ENCODE data around the gene SLC1A2. TPM values are rescaled to one million over a fixed set of nuclear protein-coding genes. Genes with fewer than 3 reads are reported as not detected.

Gene SLC1A2
- total RNA-seq, 4 donors from 2014 or later: 0.17 to 0.69 (median 0.37) TPM

GRCh38 chr11:35324981-35325380, 94.4 kb downstream of the SLC1A2 start:
- no peaks in the 10 kb centered on the region for H3K27me3 ChIP-seq
- H3K27ac ChIP-seq (replicated peaks in 1 of 4): no peak overlapping the region
- DNase-seq (ENCODE audit: extremely low spot score): no peak
- no peak overlapping the region for H3K4me3 ChIP-seq
- H3K36me3 ChIP-seq: no peaks in the 10 kb centered on the region
- no peak for TF ChIP-seq POLR2A (IDR thresholded peaks at IDR 0.05; ENCODE audit: low read depth)
- no peak for TF ChIP-seq EP300 (IDR thresholded peaks at IDR 0.05)
- TF ChIP-seq POLR2AphosphoS5 (IDR thresholded peaks at IDR 0.05): no peak
- TF ChIP-seq CTCF (IDR thresholded peaks at IDR 0.05): no peak
- peaks cover 13 to 23% (median 16%) of the 10 kb centered on the region in 4 donors for H3K4me1 ChIP-seq
- WGBS: 78% methylated on average over 3 of the region's 3 CpGs
- no peaks in the 10 kb centered on the region for H3K9me3 ChIP-seq
- intact Hi-C loops (cut with DNase I): no loop called here

GRCh38 chr11:35324183-35324886, 95.0 kb downstream of the SLC1A2 start:
- H3K36me3 ChIP-seq: no peaks in the 10 kb centered on the region
- H3K27ac ChIP-seq (replicated peaks in 1 of 4): no peak overlapping the region
- no peaks in the 10 kb centered on the region for H3K27me3 ChIP-seq
- H3K4me3 ChIP-seq: no peak overlapping the region
- no peak for DNase-seq (ENCODE audit: extremely low spot score)
- intact Hi-C loops (cut with DNase I): no loop called here
- peaks cover 15 to 27% (median 17%) of the 10 kb centered on the region in 4 donors for H3K4me1 ChIP-seq
- TF ChIP-seq EP300 (IDR thresholded peaks at IDR 0.05) (no peak), POLR2AphosphoS5 (IDR thresholded peaks at IDR 0.05) (no peak), CTCF (IDR thresholded peaks at IDR 0.05) (no peak), POLR2A (IDR thresholded peaks at IDR 0.05; ENCODE audit: low read depth) (no peak)
- no peaks in the 10 kb centered on the region for H3K9me3 ChIP-seq

GRCh38 chr11:35323076-35323868, 96.1 kb downstream of the SLC1A2 start:
- no peaks in the 10 kb centered on the region for H3K27me3 ChIP-seq
- intact Hi-C loops (cut with DNase I): no loop called here
- WGBS: 82% methylated on average over 9 of the region's 9 CpGs
- H3K36me3 ChIP-seq: no peaks in the 10 kb centered on the region
- no peak overlapping the region for H3K4me3 ChIP-seq
- H3K9me3 ChIP-seq: no peaks in the 10 kb centered on the region
- no peak for DNase-seq (ENCODE audit: extremely low spot score)
- peaks cover 11 to 25% (median 17%) of the 10 kb centered on the region in 4 donors for H3K4me1 ChIP-seq
- H3K27ac ChIP-seq (replicated peaks in 1 of 4): no peak overlapping the region
- TF ChIP-seq POLR2AphosphoS5 (IDR thresholded peaks at IDR 0.05): no peak
- TF ChIP-seq EP300 (IDR thresholded peaks at IDR 0.05): no peak
- TF ChIP-seq POLR2A (IDR thresholded peaks at IDR 0.05; ENCODE audit: low read depth): no peak
- TF ChIP-seq CTCF (IDR thresholded peaks at IDR 0.05): no peak

GRCh38 chr11:35322318-35322979, 96.9 kb downstream of the SLC1A2 start:
- H3K27ac ChIP-seq (replicated peaks in 1 of 4): no peak overlapping the region
- intact Hi-C loops (cut with DNase I): no loop called here

More at GRCh38 chr11:35322318-35322979, 96.9 kb downstream of the SLC1A2 start:
- no peaks in the 10 kb centered on the region for H3K36me3 ChIP-seq
- no peaks in the 10 kb centered on the region for H3K9me3 ChIP-seq
- no peak overlapping the region for H3K4me3 ChIP-seq
- TF ChIP-seq POLR2A (IDR thresholded peaks at IDR 0.05; ENCODE audit: low read depth): no peak
- TF ChIP-seq CTCF (IDR thresholded peaks at IDR 0.05): no peak
- TF ChIP-seq POLR2AphosphoS5 (IDR thresholded peaks at IDR 0.05): no peak
- TF ChIP-seq EP300 (IDR thresholded peaks at IDR 0.05): no peak
- peaks cover 13 to 25% (median 17%) of the 10 kb centered on the region in 4 donors for H3K4me1 ChIP-seq
- 85% methylated on average over 3 of the region's 3 CpGs for WGBS
- no peaks in the 10 kb centered on the region for H3K27me3 ChIP-seq
- no peak for DNase-seq (ENCODE audit: extremely low spot score)
